ENCODE measurements around the gene PARD6A. TPM values are rescaled to one million over a fixed set of nuclear protein-coding genes. Genes with fewer than 3 reads are reported as not detected.

PARD6A gene, protein sequence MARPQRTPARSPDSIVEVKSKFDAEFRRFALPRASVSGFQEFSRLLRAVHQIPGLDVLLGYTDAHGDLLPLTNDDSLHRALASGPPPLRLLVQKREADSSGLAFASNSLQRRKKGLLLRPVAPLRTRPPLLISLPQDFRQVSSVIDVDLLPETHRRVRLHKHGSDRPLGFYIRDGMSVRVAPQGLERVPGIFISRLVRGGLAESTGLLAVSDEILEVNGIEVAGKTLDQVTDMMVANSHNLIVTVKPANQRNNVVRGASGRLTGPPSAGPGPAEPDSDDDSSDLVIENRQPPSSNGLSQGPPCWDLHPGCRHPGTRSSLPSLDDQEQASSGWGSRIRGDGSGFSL
- total RNA-seq: 0.39 and 0.65 TPM in 2 replicates

DNA sequence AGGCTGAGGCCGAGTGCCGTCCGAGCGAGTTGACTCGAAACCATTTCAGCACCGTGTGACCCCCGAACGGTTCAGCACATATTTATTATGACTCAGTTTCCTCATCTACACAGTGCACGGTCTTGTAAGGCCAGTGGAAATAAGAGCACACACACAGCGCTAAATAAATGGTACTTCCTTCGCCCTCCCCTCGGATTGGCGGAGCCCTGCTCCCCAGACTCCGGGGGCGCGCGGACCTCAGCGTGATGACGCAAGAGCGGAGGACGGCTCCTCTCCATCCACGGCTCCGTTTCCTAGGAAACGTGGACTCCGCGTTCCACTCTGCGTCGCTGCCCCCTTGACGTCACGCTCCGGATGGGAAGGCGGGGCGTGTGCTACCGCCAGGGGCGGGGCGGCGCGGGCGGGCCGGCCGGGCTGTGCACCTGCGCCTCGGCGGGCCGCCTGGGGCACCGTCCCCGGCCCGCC lies at the start of gene PARD6A:
Gene PARD6A (plus strand): TSS at position 397 of the 465 bp plus-strand sequence. CDS start 79 bp downstream, outside the sequence.

DNA sequence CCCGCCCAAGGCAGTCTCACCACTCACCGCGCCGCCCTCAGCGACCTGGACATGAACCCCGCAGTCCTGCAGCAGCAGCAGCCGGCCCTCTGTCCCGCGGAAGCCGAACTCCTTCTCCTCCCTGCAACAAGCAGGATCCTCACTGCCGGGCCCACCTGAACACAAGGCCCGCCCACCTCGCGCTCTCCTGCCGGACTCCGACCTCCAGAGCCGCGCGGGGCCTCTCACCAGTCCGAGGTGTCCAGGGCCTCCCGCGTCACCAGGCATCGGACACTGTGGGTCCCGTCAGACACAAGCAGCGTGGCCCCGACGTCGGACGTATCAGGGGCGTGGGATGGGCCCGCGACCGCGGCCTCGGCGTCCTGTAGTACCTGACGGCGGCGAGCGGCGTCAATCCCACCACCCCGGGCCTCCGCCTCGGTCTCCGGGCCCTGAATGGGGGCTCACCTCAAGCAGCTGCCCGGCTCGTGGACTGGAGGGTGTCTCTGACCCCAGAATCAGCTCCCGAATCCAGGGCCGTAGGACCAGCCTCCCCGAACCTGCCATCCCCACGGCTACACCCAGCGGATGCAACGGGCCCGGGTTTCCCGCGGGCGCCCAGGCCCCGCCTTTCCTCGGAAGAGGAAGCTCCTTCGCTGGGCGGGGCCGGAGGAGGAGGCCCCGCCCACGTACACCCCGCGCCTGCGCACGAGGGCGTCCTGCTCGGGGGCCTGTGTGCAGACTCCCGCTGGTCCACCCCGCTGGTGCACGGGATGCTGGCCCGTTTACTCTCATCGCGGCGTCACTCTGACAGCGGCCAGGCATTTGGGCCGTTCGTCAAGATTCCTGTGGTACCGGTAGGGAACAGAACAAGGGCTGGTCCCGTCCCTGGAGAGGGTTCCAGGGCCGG lies 841 bp upstream of the PARD6A start, which contains the start of gene ACD:
Gene ACD (minus strand): TSS at position 586 of the 889 bp plus-strand sequence. CDS start 40 bp downstream, at position 546.

DNA sequence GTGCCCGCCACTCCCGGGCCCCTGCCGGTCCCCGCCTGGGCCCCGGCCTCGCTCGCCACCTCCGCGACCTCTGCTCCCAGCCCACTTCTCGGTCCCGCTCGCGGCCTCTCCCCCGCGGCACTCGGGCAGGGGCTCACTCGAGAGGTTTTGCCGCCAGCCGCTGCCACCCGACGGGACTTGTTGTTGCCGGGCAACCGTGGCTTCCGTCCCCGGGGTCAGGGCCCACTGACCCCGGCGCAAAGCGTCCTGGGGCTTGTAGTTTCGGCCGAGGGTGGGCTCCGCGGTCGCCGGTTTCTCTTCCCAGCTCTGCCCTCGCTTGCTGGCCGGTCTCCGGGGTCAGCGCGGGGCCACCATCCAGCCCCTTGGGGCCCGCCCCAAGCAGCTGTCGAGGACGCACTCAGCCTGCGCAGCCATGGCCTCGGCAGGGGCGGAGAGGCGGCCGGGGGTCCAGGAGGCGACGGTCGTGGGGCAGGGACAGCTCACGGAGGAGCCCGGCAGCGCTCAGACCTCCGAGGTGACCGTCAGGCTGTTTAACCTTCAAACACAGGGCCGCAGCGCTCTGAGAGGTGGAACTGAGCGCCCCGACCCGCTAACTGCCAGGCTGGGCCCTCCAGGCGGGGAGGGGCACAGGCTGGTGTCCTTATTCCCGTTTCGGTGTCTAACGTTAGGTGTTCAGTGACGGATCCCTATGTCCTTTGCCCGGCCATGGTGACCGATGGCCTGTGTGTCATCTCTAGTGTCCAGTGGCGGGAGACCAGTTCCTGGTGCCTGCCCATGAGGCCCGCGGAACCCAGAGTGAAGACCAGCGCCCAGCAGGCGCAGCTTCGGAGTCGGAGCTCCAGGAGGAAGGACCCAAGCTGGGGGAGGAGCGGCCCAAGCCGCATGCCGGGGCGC lies 6.0 kb downstream of the PARD6A start, which contains the start of the genes C16orf86 and ENKD1:
Gene C16orf86 (plus strand): TSS at position 256 of the 894 bp plus-strand sequence. CDS start 157 bp downstream, at position 413.
Gene ENKD1 (minus strand): TSS at position 192 of the 894 bp plus-strand sequence. CDS start 308 bp downstream, outside the sequence.

Other genes starting within 250 kb of the PARD6A start
- gene ZDHHC1, start 244.5 kb upstream of the PARD6A start, total RNA-seq: 5.3 and 9.4 TPM in 2 replicates
- gene HSD11B2, start 229.8 kb upstream of the PARD6A start, total RNA-seq: not detected in 2 replicates
- gene ATP6V0D1, start 179.8 kb upstream of the PARD6A start, total RNA-seq: 85.2 and 126 TPM in 2 replicates
- gene AGRP, start 177.4 kb upstream of the PARD6A start, total RNA-seq: not detected in 2 replicates
- 45.1 and 61.7 TPM in 2 replicates for gene RIPOR1, start 132.1 kb upstream of the PARD6A start, total RNA-seq
- gene CTCF, start 98.4 kb upstream of the PARD6A start, total RNA-seq: 22.9 and 34.9 TPM in 2 replicates
- gene CARMIL2, start 15.8 kb upstream of the PARD6A start, total RNA-seq: not detected in 2 replicates
- 18.5 and 25.7 TPM in 2 replicates for gene ACD, start 700 bp upstream of the PARD6A start, total RNA-seq
- 13.8 and 17.3 TPM in 2 replicates for gene ENKD1, start 5.8 kb downstream of the PARD6A start, total RNA-seq
- 3.9 and 4.7 TPM in 2 replicates for gene C16orf86, start 5.9 kb downstream of the PARD6A start, total RNA-seq
- gene GFOD2, start 58.4 kb downstream of the PARD6A start, total RNA-seq: 17.0 and 18.1 TPM in 2 replicates
- gene RANBP10, start 145.6 kb downstream of the PARD6A start, total RNA-seq: 4.6 and 6.3 TPM in 2 replicates
- 0.11 and 1.2 TPM in 2 replicates for gene TSNAXIP1, start 145.9 kb downstream of the PARD6A start, total RNA-seq
- 23.9 and 33.0 TPM in 2 replicates for gene THAP11, start 181.4 kb downstream of the PARD6A start, total RNA-seq
- 282 and 381 TPM in 2 replicates for gene NUTF2, start 186.0 kb downstream of the PARD6A start, total RNA-seq
- gene CENPT, start 186.7 kb downstream of the PARD6A start, total RNA-seq: 66.3 and 117 TPM in 2 replicates
- gene EDC4, start 212.1 kb downstream of the PARD6A start, total RNA-seq: 69.5 and 70.3 TPM in 2 replicates
- 0.54 and 0.79 TPM in 2 replicates for gene NRN1L, start 223.9 kb downstream of the PARD6A start, total RNA-seq
- 18.5 and 21.7 TPM in 2 replicates for gene PSKH1, start 232.3 kb downstream of the PARD6A start, total RNA-seq

Measured in placental epithelial cell (primary cell).